ENCODE data around the gene LTB4R2. TPM values are rescaled to one million over a fixed set of nuclear protein-coding genes. Genes with fewer than 3 reads are reported as not detected.

The LTB4R2 gene
- total and polyA plus RNA-seq, 2 of the 8 experiments (the other 6 are each of a cell fraction or from before 2014, with no cell fraction given), result 5.3 to 6.7 TPM

DNA sequence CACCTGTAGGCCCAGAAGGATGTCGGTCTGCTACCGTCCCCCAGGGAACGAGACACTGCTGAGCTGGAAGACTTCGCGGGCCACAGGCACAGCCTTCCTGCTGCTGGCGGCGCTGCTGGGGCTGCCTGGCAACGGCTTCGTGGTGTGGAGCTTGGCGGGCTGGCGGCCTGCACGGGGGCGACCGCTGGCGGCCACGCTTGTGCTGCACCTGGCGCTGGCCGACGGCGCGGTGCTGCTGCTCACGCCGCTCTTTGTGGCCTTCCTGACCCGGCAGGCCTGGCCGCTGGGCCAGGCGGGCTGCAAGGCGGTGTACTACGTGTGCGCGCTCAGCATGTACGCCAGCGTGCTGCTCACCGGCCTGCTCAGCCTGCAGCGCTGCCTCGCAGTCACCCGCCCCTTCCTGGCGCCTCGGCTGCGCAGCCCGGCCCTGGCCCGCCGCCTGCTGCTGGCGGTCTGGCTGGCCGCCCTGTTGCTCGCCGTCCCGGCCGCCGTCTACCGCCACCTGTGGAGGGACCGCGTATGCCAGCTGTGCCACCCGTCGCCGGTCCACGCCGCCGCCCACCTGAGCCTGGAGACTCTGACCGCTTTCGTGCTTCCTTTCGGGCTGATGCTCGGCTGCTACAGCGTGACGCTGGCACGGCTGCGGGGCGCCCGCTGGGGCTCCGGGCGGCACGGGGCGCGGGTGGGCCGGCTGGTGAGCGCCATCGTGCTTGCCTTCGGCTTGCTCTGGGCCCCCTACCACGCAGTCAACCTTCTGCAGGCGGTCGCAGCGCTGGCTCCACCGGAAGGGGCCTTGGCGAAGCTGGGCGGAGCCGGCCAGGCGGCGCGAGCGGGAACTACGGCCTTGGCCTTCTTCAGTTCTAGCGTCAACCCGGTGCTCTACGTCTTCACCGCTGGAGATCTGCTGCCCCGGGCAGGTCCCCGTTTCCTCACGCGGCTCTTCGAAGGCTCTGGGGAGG is 985 bp downstream of the LTB4R2 start, which contains the start of gene LTB4R (continued):
- TF ChIP-seq POLR2AphosphoS5 (IDR thresholded peaks at IDR 0.05; ENCODE audit: low read depth, low read length), result no peak
- TF ChIP-seq JUND (IDR thresholded peaks at IDR 0.05; ENCODE audit: low read length), result no peak
